Ishikawa (cell line): Measurements from ENCODE around the gene RASGRP2.
A peak's percentile ranks its signal among the peaks of the same experiment; 100 is the strongest.

ENCODE experiments used
- CEBPB ChIP-seq: IDR thresholded peaks from 2 replicates; pipeline ENCODE4 v1.6.1; 2012
- CREB1 ChIP-seq: IDR thresholded peaks from 2 replicates; pipeline ENCODE4 v1.6.1; 2012; ENCODE audit warnings: low read depth
- EGR1 ChIP-seq: IDR thresholded peaks from 2 replicates; pipeline ENCODE4 v1.6.1; 2012
- EP300 ChIP-seq: IDR thresholded peaks from 2 replicates; pipeline ENCODE4 v1.6.1; 2012; ENCODE audit warnings: borderline replicate concordance
- FOXM1 ChIP-seq: IDR thresholded peaks from 2 replicates; pipeline ENCODE4 v1.6.1; 2012; ENCODE audit warnings: low read depth, borderline replicate concordance
- MAX ChIP-seq: IDR thresholded peaks from 2 replicates; pipeline ENCODE4 v1.6.1; 2012
- NFIC ChIP-seq: IDR thresholded peaks from 2 replicates; pipeline ENCODE4 v1.6.1; 2012
- RAD21 ChIP-seq: IDR thresholded peaks from 2 replicates; pipeline ENCODE4 v1.6.1; 2012; ENCODE audit warnings: low read depth
- REST ChIP-seq: IDR thresholded peaks from 2 replicates; pipeline ENCODE4 v1.6.1; 2012; ENCODE audit warnings: low read depth, mild to moderate bottlenecking
- TAF1 ChIP-seq: IDR thresholded peaks from 2 replicates; pipeline ENCODE4 v1.6.1; 2012; ENCODE audit warnings: low read depth, mild to moderate bottlenecking
- TCF12 ChIP-seq: IDR thresholded peaks from 2 replicates; pipeline ENCODE4 v1.6.1; 2012; ENCODE audit warnings: low read depth
- TEAD4 ChIP-seq: IDR thresholded peaks from 2 replicates; pipeline ENCODE4 v1.6.1; 2012
- USF1 ChIP-seq: IDR thresholded peaks from 2 replicates; pipeline ENCODE4 v1.6.1; 2012
- YY1 ChIP-seq: IDR thresholded peaks from 2 replicates; pipeline ENCODE4 v1.6.1; 2012; ENCODE audit warnings: low read depth
- ZBTB7A ChIP-seq: IDR thresholded peaks from 2 replicates; pipeline ENCODE4 v1.6.1; 2012; ENCODE audit warnings: low read depth

RASGRP2 gene

GRCh38 chr11:64687643-64688533, 56.1 kb downstream of the RASGRP2 start:
- peak; percentile 93; the same call in 1 of the 2 replicates for TF ChIP-seq ZBTB7A
- TF ChIP-seq USF1 = no peak

GRCh38 chr11:64687204-64687603, 56.7 kb downstream of the RASGRP2 start:
- no peak for TF ChIP-seq REST
- TF ChIP-seq USF1 = no peak
- TF ChIP-seq CREB1 = no peak
- TF ChIP-seq TAF1 = no peak
- TF ChIP-seq CEBPB = no peak
- TF ChIP-seq TCF12 = no peak
- no peak for TF ChIP-seq FOXM1
- no peak for TF ChIP-seq TEAD4
- TF ChIP-seq EGR1 = no peak
- TF ChIP-seq MAX = no peak
- TF ChIP-seq NFIC = no peak
- no peak for TF ChIP-seq ZBTB7A

- TF ChIP-seq CREB1 (no peak), EGR1 (no peak), EP300 (no peak), RAD21 (no peak), NFIC (no peak), MAX (no peak), TAF1 (no peak)
These were observed 57.3 kb downstream of the RASGRP2 start for GRCh38 chr11:64686466-64687170.

GRCh38 chr11:64685536-64685935, 58.4 kb downstream of the RASGRP2 start:
- TF ChIP-seq CEBPB (no peak), NFIC (no peak), ZBTB7A (no peak), CREB1 (no peak), TEAD4 (no peak), REST (no peak)

- no peak for TF ChIP-seq EGR1
- TF ChIP-seq EP300 = no peak
- TF ChIP-seq MAX = no peak
- no peak for TF ChIP-seq TAF1
- TF ChIP-seq USF1 = no peak
- no peak for TF ChIP-seq CREB1
- no peak for TF ChIP-seq TCF12
- no peak for TF ChIP-seq FOXM1
- TF ChIP-seq RAD21 = no peak
- no peak for TF ChIP-seq TEAD4
- TF ChIP-seq YY1 = no peak
- no peak for TF ChIP-seq NFIC
- no peak for TF ChIP-seq CEBPB
- no peak for TF ChIP-seq ZBTB7A
- no peak for TF ChIP-seq REST
These were observed 59.6 kb downstream of the RASGRP2 start for GRCh38 chr11:64684357-64684756.
